ENCODE data around the gene LIN37. TPM values are rescaled to one million over a fixed set of nuclear protein-coding genes. Genes with fewer than 3 reads are reported as not detected.

The LIN37 gene
- total and polyA plus RNA-seq, 2 donors (not counting 3 experiments of a cell fraction or from before 2014, with no cell fraction given) = 11.3 to 21.4 TPM

DNA sequence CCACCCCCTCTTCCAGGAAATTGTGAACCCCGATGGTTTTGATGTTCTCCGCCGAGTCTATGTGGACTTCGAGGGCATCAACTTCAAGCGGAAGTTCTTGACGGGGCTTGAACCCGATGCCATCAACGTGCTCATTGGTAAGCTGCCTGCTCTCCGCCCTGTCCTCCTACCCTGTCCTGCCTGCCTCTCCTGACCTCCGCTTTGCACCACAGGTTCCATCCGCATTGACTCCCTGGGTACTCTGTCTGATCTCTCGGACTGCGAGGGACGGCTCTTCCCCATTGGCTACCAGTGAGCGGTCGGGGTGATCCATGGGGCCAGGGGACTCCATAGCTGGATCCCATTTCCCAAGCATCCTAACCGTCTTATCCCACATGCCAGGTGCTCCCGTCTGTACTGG is 18.1 kb upstream of the LIN37 start:
- TF ChIP-seq FOS (IDR thresholded peaks at IDR 0.05; ENCODE audit: borderline replicate concordance, insufficient read depth, low read length) (no peak), GATA2 (IDR thresholded peaks at IDR 0.05; ENCODE audit: insufficient read depth, insufficient read length, low read depth, low read length) (no peak), MYC (IDR thresholded peaks at IDR 0.05; ENCODE audit: low read depth, low read length) (no peak), JUN (IDR thresholded peaks at IDR 0.05; ENCODE audit: borderline replicate concordance, insufficient read depth, insufficient read length, low read depth) (no peak), POLR2A (IDR thresholded peaks at IDR 0.05; ENCODE audit: low read depth, low read length) (no peak), EZH2 (IDR thresholded peaks at IDR 0.05; ENCODE audit: borderline replicate concordance, low read depth, low read length, severe bottlenecking) (no peak), POLR2AphosphoS5 (IDR thresholded peaks at IDR 0.05; ENCODE audit: insufficient read depth, low read depth, low read length) (no peak)
- TF ChIP-seq, protein P1, sequence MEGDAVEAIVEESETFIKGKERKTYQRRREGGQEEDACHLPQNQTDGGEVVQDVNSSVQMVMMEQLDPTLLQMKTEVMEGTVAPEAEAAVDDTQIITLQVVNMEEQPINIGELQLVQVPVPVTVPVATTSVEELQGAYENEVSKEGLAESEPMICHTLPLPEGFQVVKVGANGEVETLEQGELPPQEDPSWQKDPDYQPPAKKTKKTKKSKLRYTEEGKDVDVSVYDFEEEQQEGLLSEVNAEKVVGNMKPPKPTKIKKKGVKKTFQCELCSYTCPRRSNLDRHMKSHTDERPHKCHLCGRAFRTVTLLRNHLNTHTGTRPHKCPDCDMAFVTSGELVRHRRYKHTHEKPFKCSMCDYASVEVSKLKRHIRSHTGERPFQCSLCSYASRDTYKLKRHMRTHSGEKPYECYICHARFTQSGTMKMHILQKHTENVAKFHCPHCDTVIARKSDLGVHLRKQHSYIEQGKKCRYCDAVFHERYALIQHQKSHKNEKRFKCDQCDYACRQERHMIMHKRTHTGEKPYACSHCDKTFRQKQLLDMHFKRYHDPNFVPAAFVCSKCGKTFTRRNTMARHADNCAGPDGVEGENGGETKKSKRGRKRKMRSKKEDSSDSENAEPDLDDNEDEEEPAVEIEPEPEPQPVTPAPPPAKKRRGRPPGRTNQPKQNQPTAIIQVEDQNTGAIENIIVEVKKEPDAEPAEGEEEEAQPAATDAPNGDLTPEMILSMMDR (IDR thresholded peaks at IDR 0.05; ENCODE audit: extremely low read depth in 1 of 2, insufficient read depth in 1 of 2, low read depth in 1 of 2, low read length in 2 of 2) = no peak
- TF ChIP-seq, protein P2, sequence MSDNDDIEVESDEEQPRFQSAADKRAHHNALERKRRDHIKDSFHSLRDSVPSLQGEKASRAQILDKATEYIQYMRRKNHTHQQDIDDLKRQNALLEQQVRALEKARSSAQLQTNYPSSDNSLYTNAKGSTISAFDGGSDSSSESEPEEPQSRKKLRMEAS (IDR thresholded peaks at IDR 0.05; ENCODE audit: insufficient read depth, insufficient read length) = no peak
- Histone ChIP-seq H2AFZ (ENCODE audit: low read depth, low read length) (no peak overlapping the region), H3K79me2 (ENCODE audit: control insufficient read depth, insufficient read depth, low read length) (no peaks in the 10 kb centered on the region), H3K4me2 (ENCODE audit: insufficient read depth, low read length) (no peak overlapping the region), H3K27me3 (ENCODE audit: control insufficient read depth in 2 of 2, insufficient read depth in 2 of 2, low read length in 2 of 2) (no peaks in the 10 kb centered on the region), H3K36me3 (ENCODE audit: control insufficient read depth in 2 of 2, extremely low read depth in 1 of 2, insufficient read depth in 2 of 2, low read length in 2 of 2) (peaks cover 20 to 76% of the 10 kb centered on the region in 2 experiments), H3K9me1 (replicated peaks; ENCODE audit: control insufficient read depth, extremely low read depth, insufficient read depth, low read length) (no peaks in the 10 kb centered on the region), H3K9me3 (replicated peaks; ENCODE audit: control insufficient read depth, insufficient read depth, low read length) (no peaks in the 10 kb centered on the region), H3K4me1 (ENCODE audit: control insufficient read depth, extremely low read depth, insufficient read depth, low read length) (no peaks in the 10 kb centered on the region), H3K4me3 (replicated peaks in 1 of 3; ENCODE audit: insufficient read depth in 1 of 3, low read depth in 1 of 3, low read length in 3 of 3) (no peak overlapping the region), H3K9ac (replicated peaks; ENCODE audit: extremely low read depth, insufficient read depth, low read length) (no peak overlapping the region), H3K27ac (ENCODE audit: insufficient read depth, low read depth, low read length) (no peak overlapping the region), H4K20me1 (replicated peaks; ENCODE audit: control insufficient read depth, extremely low read depth, insufficient read depth, low read length) (no peaks in the 10 kb centered on the region)
- POLR2A ChIA-PET = no interaction called here
- BruUV-seq (replicated peaks) = TSS peak; percentile 4
- no peak for DNase-seq (ENCODE audit: low read depth, low spot score)
- no peak for FAIRE-seq
- intact Hi-C loops (cut with micrococcal nuclease) (no loop called here), dilution Hi-C loops (cut with MboI; ENCODE audit: extremely low pct_ligation_motif_present, low sequenced_read_pairs) (no loop called here)
- CTCF ChIA-PET = no interaction called here

All from endothelial cell of umbilical vein (primary cell).